Liver (tissue), 9 donors: Measurements from ENCODE around the gene PAK1. TPM values are rescaled to one million over a fixed set of nuclear protein-coding genes. Genes with fewer than 3 reads are reported as not detected.

Experiments used
- DNase-seq: peaks from one replicate; pipeline ENCODE4 v3.0.0-alpha.2; 2017; ENCODE audit warnings: low spot score
- H3K27ac ChIP-seq, 2 donors: one replicate each; pipeline ENCODE4 v1.7.0; 2013; ENCODE audit warnings: inconsistent platforms in 2 of 2, low read length in 2 of 2, control low read depth in 1 of 2, low read depth in 1 of 2, mild to moderate bottlenecking in 1 of 2
- H3K27me3 ChIP-seq, 4 donors: one replicate each; pipeline versions ENCODE4 v1.6.1 to v1.7.0; 2013; ENCODE audit warnings: low read length in 3 of 4, inconsistent platforms in 1 of 4, mild to moderate bottlenecking in 1 of 4, moderate library complexity in 1 of 4; ENCODE audit not compliant: control insufficient read depth in 4 of 4, insufficient read depth in 4 of 4
- H3K36me3 ChIP-seq, 4 donors: one replicate each; pipeline versions ENCODE4 v1.6.1 to v1.7.0; 2013; ENCODE audit warnings: low read length in 3 of 4, mild to moderate bottlenecking in 3 of 4, low read depth in 1 of 4, moderate library complexity in 1 of 4; ENCODE audit not compliant: control insufficient read depth in 4 of 4, insufficient read depth in 3 of 4
- H3K4me1 ChIP-seq, 4 donors: one replicate each; pipeline versions ENCODE4 v1.6.1 to v1.7.0; 2013; ENCODE audit warnings: low read length in 3 of 4, mild to moderate bottlenecking in 3 of 4, moderate library complexity in 1 of 4; ENCODE audit not compliant: control insufficient read depth in 4 of 4, insufficient read depth in 4 of 4
- H3K4me3 ChIP-seq, 3 donors: one replicate each; pipeline versions ENCODE4 v1.6.1 to v1.7.0; 2013; ENCODE audit warnings: low read length in 3 of 3, control low read depth in 1 of 3, low read depth in 1 of 3, mild to moderate bottlenecking in 1 of 3
- H3K9ac ChIP-seq, 2 donors: one replicate each; pipeline ENCODE4 v1.7.0; 2013; ENCODE audit warnings: low read length in 2 of 2, mild to moderate bottlenecking in 2 of 2, moderate library complexity in 2 of 2, control low read depth in 1 of 2, low read depth in 1 of 2
- H3K9me3 ChIP-seq, 4 donors: one replicate each; pipeline versions ENCODE4 v1.6.1 to v1.7.0; 2013; ENCODE audit warnings: low read length in 3 of 4; ENCODE audit not compliant: control insufficient read depth in 4 of 4
- ATF3 ChIP-seq: IDR thresholded peaks from 2 replicates; pipeline ENCODE4 v1.6.1; 2016; ENCODE audit warnings: antibody characterized with exemption
- CTCF ChIP-seq: fragments of 150-350 bp; IDR thresholded peaks from 2 replicates; pipeline ENCODE4 v1.5.1; 2017; ENCODE audit warnings: improper control_type of control experiment, low read depth, low read length; ENCODE audit not compliant: missing input control
- EGR1 ChIP-seq, 2 donors: IDR thresholded peaks; 2 replicates each; pipeline ENCODE4 v1.6.1; 2016 to 2018; ENCODE audit warnings: antibody characterized with exemption in 2 of 2, low read depth in 2 of 2
- FOXA1 ChIP-seq: IDR thresholded peaks from 2 replicates; pipeline ENCODE4 v1.6.1; 2016; ENCODE audit warnings: antibody characterized with exemption
- FOXA2 ChIP-seq: IDR thresholded peaks from 2 replicates; pipeline ENCODE4 v1.6.1; 2016; ENCODE audit warnings: antibody characterized with exemption
- GABPA ChIP-seq, 2 donors: IDR thresholded peaks in 1 of 2; conservative IDR thresholded peaks in 1 of 2; 2 replicates each; pipeline ENCODE4 v1.6.1; 2016; ENCODE audit warnings: antibody characterized with exemption in 2 of 2, mild to moderate bottlenecking in 1 of 2, moderate library complexity in 1 of 2
- HNF4A ChIP-seq, 2 donors: conservative IDR thresholded peaks; 2 replicates each; pipeline ENCODE4 v1.6.1; 2016; ENCODE audit warnings: antibody characterized with exemption in 2 of 2, mild to moderate bottlenecking in 2 of 2
- HNF4G ChIP-seq: IDR thresholded peaks from 2 replicates; pipeline ENCODE4 v1.6.1; 2016; ENCODE audit warnings: antibody characterized with exemption
- JUND ChIP-seq, 2 donors: IDR thresholded peaks; 2 replicates each; pipeline ENCODE4 v1.6.1; 2016; ENCODE audit warnings: antibody characterized with exemption in 2 of 2
- MAX ChIP-seq: IDR thresholded peaks from 2 replicates; pipeline ENCODE4 v1.6.1; 2016; ENCODE audit warnings: antibody characterized with exemption
- NR2F2 ChIP-seq: IDR thresholded peaks from 2 replicates; pipeline ENCODE4 v1.6.1; 2016; ENCODE audit warnings: antibody characterized with exemption
- RAD21 ChIP-seq, 2 donors: IDR thresholded peaks; 2 replicates each; pipeline ENCODE4 v1.6.1; 2016; ENCODE audit warnings: antibody characterized with exemption in 2 of 2, mild to moderate bottlenecking in 2 of 2
- REST ChIP-seq: IDR thresholded peaks from 2 replicates; pipeline ENCODE4 v1.6.1; 2016; ENCODE audit warnings: antibody characterized with exemption, mild to moderate bottlenecking
- RXRA ChIP-seq, 2 donors: IDR thresholded peaks; 2 replicates each; pipeline ENCODE4 v1.6.1; 2017 to 2018; ENCODE audit warnings: antibody characterized with exemption in 2 of 2, mild to moderate bottlenecking in 1 of 2
- SP1 ChIP-seq: IDR thresholded peaks from 2 replicates; pipeline ENCODE4 v1.6.1; 2018; ENCODE audit warnings: antibody characterized with exemption, mild to moderate bottlenecking
- YY1 ChIP-seq: IDR thresholded peaks from 2 replicates; pipeline ENCODE4 v1.6.1; 2016; ENCODE audit warnings: antibody characterized with exemption, mild to moderate bottlenecking
- ZBTB33 ChIP-seq: IDR thresholded peaks from 2 replicates; pipeline ENCODE4 v1.6.1; 2016; ENCODE audit warnings: antibody characterized with exemption
- WGBS: extraction: QIAGEN DNeasy Blood & Tissue Kit; methylation state at CpG from one replicate; pipeline ENCODE4 v1.1.7; 2013; 5-methylcytosine and 5-hydroxymethylcytosine counted together
- polyA plus RNA-seq, 2 donors: library from polyadenylated mRNA; stranded (reverse) in 1 of 2; unstranded in 1 of 2; fragments of 200-250 nt in 1 of 2; fragments of >200 nt in 1 of 2; fragmentation: Nextera tagmentation in 1 of 2; extraction: Ambion mirVana in 1 of 2; gene quantifications; one replicate each; pipeline versions ENCODE4 v1.2.1 to v1.2.3, GENCODE V29; 2013 to 2015
- total RNA-seq, 2 donors: library from RNA; depleted of rRNA; stranded (reverse); fragments of >200 nt; gene quantifications; one replicate each; pipeline ENCODE4 v1.2.3, GENCODE V29; 2014
- donor health status: healthy.
- donor health status: healthy.
- donor health status: healthy.
- donor health status: healthy.
- donor health status: healthy.

PAK1 gene
- total and polyA plus RNA-seq, 4 donors = 3.6 to 24.9 (median 7.4) TPM

GRCh38 chr11:77470971-77471370, 2.9 kb downstream of the PAK1 start:
- no peaks in the 10 kb centered on the region for H3K27me3 ChIP-seq
- no peaks in the 10 kb centered on the region for H3K9me3 ChIP-seq
- peaks cover 2 to 27% (median 10%) of the 10 kb centered on the region in 4 donors for H3K4me1 ChIP-seq
- H3K27ac ChIP-seq = no peak overlapping the region
- 91% methylated on average over 5 of the region's 5 CpGs for WGBS
- no peak for DNase-seq
- H3K36me3 ChIP-seq = no peaks in the 10 kb centered on the region
- H3K4me3 ChIP-seq = no peak overlapping the region
- TF ChIP-seq CTCF = no peak
- no peak for TF ChIP-seq NR2F2
- no peak for TF ChIP-seq JUND (IDR thresholded peaks at IDR 0.05)
- TF ChIP-seq GABPA (IDR thresholded peaks at IDR 0.05 in 1 of 2, conservative IDR thresholded peaks at IDR 0.05 in 1 of 2) = no peak
- TF ChIP-seq EGR1 (IDR thresholded peaks at IDR 0.05; ENCODE audit: low read depth in 2 of 2) = no peak
- TF ChIP-seq YY1 = no peak
- no peak for TF ChIP-seq RAD21 (IDR thresholded peaks at IDR 0.05)
- TF ChIP-seq MAX = no peak
- TF ChIP-seq FOXA2 = no peak
- no peak for TF ChIP-seq ATF3
- TF ChIP-seq FOXA1 = no peak
- no peak for TF ChIP-seq HNF4A (conservative IDR thresholded peaks at IDR 0.05)
- no peak for TF ChIP-seq ZBTB33
- no peak for TF ChIP-seq SP1
- no peak overlapping the region for H3K9ac ChIP-seq

GRCh38 chr11:77470504-77470903, 3.4 kb downstream of the PAK1 start:
- Histone ChIP-seq H3K4me3 (no peak overlapping the region), H3K9me3 (no peaks in the 10 kb centered on the region), H3K27ac (no peak overlapping the region), H3K36me3 (no peaks in the 10 kb centered on the region), H3K27me3 (no peaks in the 10 kb centered on the region), H3K4me1 (peaks cover 2 to 27% (median 10%) of the 10 kb centered on the region in 4 donors), H3K9ac (no peak overlapping the region)
- DNase-seq = no peak
- 54% methylated on average over 2 of the region's 2 CpGs for WGBS
- no peak for TF ChIP-seq JUND (IDR thresholded peaks at IDR 0.05)
- no peak for TF ChIP-seq FOXA2
- TF ChIP-seq RAD21 (IDR thresholded peaks at IDR 0.05) = no peak
- TF ChIP-seq HNF4A (conservative IDR thresholded peaks at IDR 0.05) = no peak
- no peak for TF ChIP-seq FOXA1
- TF ChIP-seq REST = no peak
- TF ChIP-seq HNF4G = no peak
- TF ChIP-seq RXRA (IDR thresholded peaks at IDR 0.05) = no peak
- TF ChIP-seq ATF3 = no peak
